IMR-90 (cell line): Measurements from ENCODE around the gene PLA2G4D. TPM values are rescaled to one million over a fixed set of nuclear protein-coding genes. Genes with fewer than 3 reads are reported as not detected.

Experiments
- ATAC-seq: fragments of 200-7000 bp; cut with Tn5 transposase; 2 replicates; pipeline ENCODE4 v1.9.1; 2020; ENCODE audit warnings: low read depth, mild to moderate bottlenecking, moderate library complexity
- BruUV-seq: library from RNA; stranded (reverse); fragments of 400-500 nt; replicated peaks from 2 replicates; lab custom pipeline; 2021; lab: Mats Ljungman, UMichigan
- CTCF ChIA-PET: fragments of 300-600 bp; formaldehyde crosslinking; extraction: SDS; loops from one replicate; lab custom pipeline; 2021; ENCODE audit warnings: antibody characterized with exemption; lab: Yijun Ruan, JAX
- POLR2A ChIA-PET: fragments of 300-600 bp; sonication (Branson Sonifier 250); formaldehyde crosslinking; loops from one replicate; lab custom pipeline; 2022; ENCODE audit warnings: antibody characterized with exemption; ENCODE audit not compliant: unreplicated experiment; lab: Charles Lee
- DNase-seq: peaks from one replicate; pipeline ENCODE4 v3.0.0; 2013
- H2AFZ ChIP-seq: replicated peaks from 2 replicates; pipeline ENCODE3; 2013; ENCODE audit warnings: low read length, mild to moderate bottlenecking; ENCODE audit not compliant: poor library complexity
- H2AK5ac ChIP-seq: 2 replicates; pipeline ENCODE4 v1.6.1; 2013; ENCODE audit warnings: low read depth, low read length, inconsistent platforms
- H2AK9ac ChIP-seq: replicated peaks from 2 replicates; pipeline ENCODE3; 2013; ENCODE audit warnings: mild to moderate bottlenecking, low read depth, low read length, moderate library complexity; ENCODE audit not compliant: poor library complexity
- H2BK120ac ChIP-seq: 2 replicates; pipeline ENCODE4 v1.6.1; 2013; ENCODE audit warnings: low read depth, low read length, inconsistent platforms
- H2BK15ac ChIP-seq: 3 replicates; pipeline ENCODE4 v1.6.1; 2013; ENCODE audit warnings: low read depth, low read length, inconsistent platforms
- H2BK20ac ChIP-seq: 2 replicates; pipeline ENCODE4 v1.6.1; 2013; ENCODE audit warnings: low read depth, mild to moderate bottlenecking, inconsistent platforms, low read length, moderate library complexity
- H2BK5ac ChIP-seq: 2 replicates; pipeline ENCODE4 v1.6.1; 2013; ENCODE audit warnings: mild to moderate bottlenecking, low read depth, low read length, inconsistent platforms; ENCODE audit not compliant: poor library complexity, severe bottlenecking
- H3K14ac ChIP-seq: replicated peaks from 2 replicates; pipeline ENCODE4 v1.6.1; 2013; ENCODE audit warnings: low read depth, low read length, inconsistent platforms
- H3K18ac ChIP-seq: 2 replicates; pipeline ENCODE4 v1.6.1; 2013; ENCODE audit warnings: low read depth, low read length, control low read depth
- H3K23ac ChIP-seq: 2 replicates; pipeline ENCODE4 v1.6.1; 2013; ENCODE audit warnings: low read depth, low read length, inconsistent platforms
- H3K27ac ChIP-seq: 2 replicates; pipeline ENCODE4 v1.5.1; 2013; ENCODE audit warnings: mild to moderate bottlenecking, control low read depth, low read length; ENCODE audit not compliant: insufficient read depth
- H3K27me3 ChIP-seq: 2 replicates; pipeline ENCODE4 v1.6.1; 2013; ENCODE audit warnings: low read length; ENCODE audit not compliant: control insufficient read depth, insufficient read depth
- H3K36me3 ChIP-seq: 2 replicates; pipeline ENCODE4 v1.6.1; 2013; ENCODE audit warnings: low read length, mixed read lengths; ENCODE audit not compliant: control insufficient read depth, insufficient read depth
- H3K4ac ChIP-seq: 2 replicates; pipeline ENCODE4 v1.6.1; 2013; ENCODE audit warnings: low read depth, low read length, inconsistent platforms
- H3K4me1 ChIP-seq: 2 replicates; pipeline ENCODE4 v1.6.1; 2013; ENCODE audit warnings: low read length, mixed read lengths; ENCODE audit not compliant: control insufficient read depth, insufficient read depth
- H3K4me2 ChIP-seq: 2 replicates; pipeline ENCODE4 v1.6.1; 2013; ENCODE audit warnings: low read depth, mild to moderate bottlenecking, control low read depth, low read length, moderate library complexity
- H3K4me3 ChIP-seq: 2 replicates; pipeline ENCODE4 v1.5.1; 2013; ENCODE audit warnings: low read depth, mild to moderate bottlenecking, control low read depth, low read length, moderate library complexity; ENCODE audit not compliant: insufficient read depth
- H3K56ac ChIP-seq: 2 replicates; pipeline ENCODE4 v1.6.1; 2013; ENCODE audit warnings: low read length, inconsistent platforms; ENCODE audit not compliant: insufficient read depth; ENCODE audit errors: extremely low read depth
- H3K79me1 ChIP-seq, 2 experiments: 2 replicates each; pipeline ENCODE4 v1.6.1; 2013; ENCODE audit warnings: low read length in 2 of 2, inconsistent platforms in 1 of 2, low read depth in 1 of 2
- H3K9ac ChIP-seq: 2 replicates; pipeline ENCODE4 v1.6.1; 2013; ENCODE audit warnings: low read depth, low read length, control low read depth
- H3K9me1 ChIP-seq: 2 replicates; pipeline ENCODE4 v1.6.1; 2013; ENCODE audit warnings: low read length, inconsistent platforms; ENCODE audit not compliant: insufficient read depth
- H3K9me3 ChIP-seq: 2 replicates; pipeline ENCODE4 v1.6.1; 2013; ENCODE audit warnings: low read length; ENCODE audit not compliant: control insufficient read depth, insufficient read depth
- H4K20me1 ChIP-seq: 2 replicates; pipeline ENCODE4 v1.6.1; 2013; ENCODE audit warnings: low read length, inconsistent platforms; ENCODE audit not compliant: insufficient read depth
- H4K5ac ChIP-seq: 2 replicates; pipeline ENCODE4 v1.6.1; 2013; ENCODE audit warnings: mild to moderate bottlenecking, low read depth, low read length, control low read depth
- H4K8ac ChIP-seq, 2 experiments: 2 replicates each; pipeline ENCODE4 v1.6.1; 2013; ENCODE audit warnings: low read depth in 2 of 2, low read length in 2 of 2, control low read depth in 1 of 2, inconsistent platforms in 1 of 2
- H4K91ac ChIP-seq: 2 replicates; pipeline ENCODE4 v1.6.1; 2013; ENCODE audit warnings: low read depth, low read length, inconsistent platforms; ENCODE audit not compliant: insufficient read depth
- CHD1 ChIP-seq: IDR thresholded peaks from 2 replicates; pipeline ENCODE4 v1.6.1; 2012; ENCODE audit warnings: low read depth, low read length, improper control_type of control experiment
- ELK1 ChIP-seq: fragments of 150-350 bp; IDR thresholded peaks from 2 replicates; pipeline ENCODE4 v1.6.1; 2016; ENCODE audit warnings: low read depth, mild to moderate bottlenecking, low read length, moderate library complexity, borderline replicate concordance
- RAD21 ChIP-seq: IDR thresholded peaks from 2 replicates; pipeline ENCODE4 v1.6.1; 2012; ENCODE audit warnings: low read length, improper control_type of control experiment
- RCOR1 ChIP-seq: IDR thresholded peaks from 2 replicates; pipeline ENCODE4 v1.6.1; 2012; ENCODE audit warnings: mild to moderate bottlenecking, low read length, improper control_type of control experiment; ENCODE audit not compliant: insufficient replicate concordance
- WGBS, 2 experiments: methylation state at CpG; one replicate each; pipeline versions ENCODE4 v1.1.5 to v1.1.7; 2013; ENCODE audit warnings: missing lambda C conversion rate in 2 of 2; ENCODE audit not compliant: insufficient read length in 1 of 2; ENCODE audit errors: extremely low coverage in 2 of 2; 5-methylcytosine and 5-hydroxymethylcytosine counted together
- dilution Hi-C: fragments of 300-500 bp; cut with HindIII; formaldehyde crosslinking; loops from one replicate; pipeline ENCODE4 v1.14.3; 2018; ENCODE audit warnings: low sequenced_read_pairs; ENCODE audit not compliant: unreplicated experiment
- in situ Hi-C: fragments of 300-500 bp; cut with MboI; formaldehyde crosslinking; loops from 3 replicates; pipeline ENCODE4 v1.14.3; 2019; ENCODE audit warnings: low sequenced_read_pairs, inconsistent platforms, mixed read lengths
- intact Hi-C: fragments of 100-400 bp; cut with micrococcal nuclease; formaldehyde crosslinking; loops from 2 replicates; pipeline ENCODE4 v1.10.0; 2022
- polyA plus RNA-seq, 3 experiments: library from polyadenylated mRNA; depleted of rRNA; stranded (reverse); fragments of >200 nt; gene quantifications; 2 replicates each; pipeline ENCODE4 v1.2.3, GENCODE V29; 2012; ENCODE audit warnings: low replicate concordance in 1 of 3
- total RNA-seq: library from RNA; depleted of rRNA; stranded (reverse); fragments of >200 nt; gene quantifications from 2 replicates; pipeline ENCODE4 v1.2.3, GENCODE V29; 2012

Gene PLA2G4D
- total and polyA plus RNA-seq, 2 of the 4 experiments (the other 2 are of a cell fraction): not detected

GRCh38 chr15:42090781-42091180 is 3.6 kb downstream of the PLA2G4D start:
- no peak overlapping the region for H3K9ac ChIP-seq
- BruUV-seq: no TSS peak
- H3K4ac ChIP-seq: no peak overlapping the region
- no peaks in the 10 kb centered on the region for H3K79me1 ChIP-seq
- H3K4me3 ChIP-seq: no peak overlapping the region
- no peaks in the 10 kb centered on the region for H3K4me1 ChIP-seq
- no peak overlapping the region for H3K4me2 ChIP-seq
- H3K27me3 ChIP-seq: peaks cover 64% of the 10 kb centered on the region
- CTCF ChIA-PET: no interaction called here
- H2AK9ac ChIP-seq: no peak overlapping the region
- H4K8ac ChIP-seq: no peak overlapping the region
- no peak overlapping the region for H2AFZ ChIP-seq
- H2BK120ac ChIP-seq: no peak overlapping the region
- no peaks in the 10 kb centered on the region for H3K36me3 ChIP-seq
- intact Hi-C loops: no loop called here
- 6% methylated on average over 3 of the region's 9 CpGs; no CpG with 5 or more reads in 1 of the 2 experiments for WGBS, 2 experiments
- H2AK5ac ChIP-seq: no peak overlapping the region
- DNase-seq: no peak
- H2BK5ac ChIP-seq: no peak overlapping the region
- H4K91ac ChIP-seq: no peak overlapping the region
- no peak overlapping the region for H2BK15ac ChIP-seq
- in situ Hi-C loops: no loop called here
- H3K18ac ChIP-seq: no peak overlapping the region
- no peaks in the 10 kb centered on the region for H3K9me1 ChIP-seq
- POLR2A ChIA-PET: no interaction called here
- H3K23ac ChIP-seq: no peak overlapping the region
- no peak overlapping the region for H3K56ac ChIP-seq
- no peak overlapping the region for H4K5ac ChIP-seq
- no peaks in the 10 kb centered on the region for H3K9me3 ChIP-seq
- dilution Hi-C loops: no loop called here
- ATAC-seq: no peak
- no peaks in the 10 kb centered on the region for H4K20me1 ChIP-seq
- TF ChIP-seq RCOR1 (no peak), ELK1 (no peak), RAD21 (no peak), CHD1 (no peak)
- H3K14ac ChIP-seq: no peak overlapping the region
- no peak overlapping the region for H2BK20ac ChIP-seq
- H3K27ac ChIP-seq: no peak overlapping the region
